HEK293T (cell line): ENCODE measurements around the gene NPC1L1.

Source experiments
- BHLHE40 ChIP-seq: fragments of 450-650 bp; IDR thresholded peaks from 2 replicates; pipeline ENCODE4 v1.6.1; 2016; ENCODE audit warnings: mild to moderate bottlenecking, moderate library complexity, borderline replicate concordance
- CTBP1 ChIP-seq: fragments of 450-650 bp; IDR thresholded peaks from 2 replicates; pipeline ENCODE4 v1.6.1; 2016; ENCODE audit warnings: borderline replicate concordance
- FOXA1 ChIP-seq: fragments of 450-650 bp; IDR thresholded peaks from 2 replicates; pipeline ENCODE4 v1.6.1; 2016; ENCODE audit warnings: mild to moderate bottlenecking
- FOXK2 ChIP-seq: fragments of 450-650 bp; IDR thresholded peaks from 2 replicates; pipeline ENCODE4 v1.6.1; 2016; ENCODE audit warnings: mild to moderate bottlenecking
- FOXM1 ChIP-seq: fragments of 450-650 bp; IDR thresholded peaks from 2 replicates; pipeline ENCODE4 v1.6.1; 2017; ENCODE audit warnings: mild to moderate bottlenecking, borderline replicate concordance
- L3MBTL2 ChIP-seq: fragments of 450-650 bp; conservative IDR thresholded peaks from 2 replicates; pipeline ENCODE4 v1.6.1; 2016; ENCODE audit warnings: mild to moderate bottlenecking
- LEF1 ChIP-seq: fragments of 450-650 bp; IDR thresholded peaks from 2 replicates; pipeline ENCODE4 v1.6.1; 2017; ENCODE audit warnings: mild to moderate bottlenecking, borderline replicate concordance
- SP1 ChIP-seq: fragments of 450-650 bp; IDR thresholded peaks from 2 replicates; pipeline ENCODE4 v1.6.1; 2017
- SUZ12 ChIP-seq: fragments of 450-650 bp; IDR thresholded peaks from 2 replicates; pipeline ENCODE4 v1.6.1; 2016; ENCODE audit warnings: mild to moderate bottlenecking
- ZNF384 ChIP-seq: fragments of 450-650 bp; IDR thresholded peaks from 2 replicates; pipeline ENCODE4 v1.6.1; 2016

DNA sequence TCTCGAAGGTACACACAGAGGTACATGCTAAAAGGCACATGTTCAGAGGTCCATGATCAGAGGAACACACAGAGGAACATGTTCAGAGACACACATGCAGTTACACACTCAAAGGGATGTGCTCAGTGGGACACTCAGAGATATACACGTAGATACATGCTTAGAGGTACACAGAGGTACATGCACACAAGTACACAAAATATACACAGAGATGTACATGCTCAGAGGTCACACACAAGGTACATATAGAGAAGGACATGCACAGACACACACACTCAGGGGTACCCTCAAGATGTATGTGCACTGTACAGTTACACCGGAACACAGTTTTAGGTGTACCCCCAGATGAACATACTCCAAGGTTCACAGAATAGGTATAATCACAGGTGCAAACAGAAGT, 18.8 kb downstream of the NPC1L1 start:
- no peak for TF ChIP-seq LEF1
- no peak for TF ChIP-seq FOXK2
- no peak for TF ChIP-seq FOXM1
- TF ChIP-seq BHLHE40: no peak
- no peak for TF ChIP-seq SP1
- TF ChIP-seq FOXA1: no peak
- no peak for TF ChIP-seq CTBP1
- TF ChIP-seq L3MBTL2: no peak
- TF ChIP-seq ZNF384: no peak
- no peak for TF ChIP-seq SUZ12
